Germinal center (tissue), 1 donor: ENCODE results near the gene DRD2.

Experiments
- DNase-seq: peaks from one replicate; pipeline ENCODE4 v3.0.0; 2012; ENCODE audit warnings: mixed read lengths, low spot score

Gene DRD2

DNA sequence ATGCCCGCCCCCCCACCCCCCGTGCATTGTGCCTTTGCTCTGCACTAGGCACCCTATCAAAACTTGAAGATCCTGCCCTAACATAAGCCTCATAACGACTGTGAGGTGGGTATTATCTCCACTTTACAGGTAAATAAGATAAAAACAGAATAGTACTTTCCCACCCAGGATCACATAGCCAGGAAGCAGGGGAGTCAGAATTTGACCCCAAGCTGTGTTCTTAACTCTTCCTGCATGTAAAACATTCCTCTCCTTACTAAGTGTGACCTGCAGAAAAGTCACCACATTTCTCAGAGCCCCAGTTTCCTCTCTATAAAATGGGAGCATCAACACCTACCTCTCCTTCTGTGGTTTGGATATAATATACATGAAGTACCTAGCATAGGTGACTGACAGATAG is 105.8 kb downstream of the DRD2 start:
- DNase-seq: no peak

DNA sequence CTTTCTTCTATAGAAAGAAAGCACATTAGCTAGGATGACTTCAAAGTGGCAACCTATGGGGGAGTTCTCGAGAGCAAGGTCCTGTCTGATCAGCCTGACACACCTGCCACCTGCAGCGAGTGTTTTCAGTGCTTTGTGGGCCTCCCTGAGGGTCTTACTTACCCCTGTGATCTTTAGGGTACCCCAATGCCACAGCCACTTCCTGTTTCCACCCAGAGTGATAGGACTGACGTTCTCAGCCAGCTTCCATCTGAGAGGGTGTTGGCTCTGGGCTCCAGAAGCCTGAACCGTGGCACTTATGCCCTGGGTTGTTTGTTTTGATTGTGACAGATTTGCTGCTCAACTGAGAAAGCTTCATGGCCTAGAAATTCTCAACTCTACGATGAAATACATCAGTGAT is 109.3 kb downstream of the DRD2 start:
- DNase-seq: no peak

DNA sequence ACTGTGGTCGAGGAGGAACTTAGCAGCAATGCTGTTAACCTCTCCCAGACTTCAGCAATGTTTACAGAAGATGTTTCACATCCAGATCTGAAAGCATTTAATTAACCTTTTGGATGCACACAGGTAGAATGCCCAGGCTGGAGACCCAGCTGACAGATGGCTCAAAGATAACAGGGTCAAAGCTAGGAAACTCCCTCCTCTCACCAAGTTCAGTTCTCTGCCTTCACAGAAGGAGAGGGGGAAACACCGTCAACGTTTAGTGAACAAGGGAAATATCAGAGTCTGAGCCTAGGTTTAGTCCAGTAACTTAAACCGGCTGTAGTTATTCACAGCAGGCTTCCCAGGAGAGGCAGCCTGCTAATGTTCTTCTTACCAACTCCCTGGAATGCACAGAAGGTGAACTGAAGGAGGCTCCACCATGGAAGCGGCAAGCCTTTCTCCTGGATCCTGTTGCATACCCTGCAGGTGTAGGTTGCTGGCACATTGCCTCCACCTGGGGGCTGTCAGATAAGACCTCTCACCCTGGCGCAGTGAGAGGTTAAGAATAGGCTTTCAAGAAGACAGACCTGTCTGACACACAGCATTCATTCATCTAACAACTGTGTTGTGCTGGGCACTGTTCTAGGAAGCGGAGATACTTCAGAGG is 111.1 kb downstream of the DRD2 start:
- no peak for DNase-seq

DNA sequence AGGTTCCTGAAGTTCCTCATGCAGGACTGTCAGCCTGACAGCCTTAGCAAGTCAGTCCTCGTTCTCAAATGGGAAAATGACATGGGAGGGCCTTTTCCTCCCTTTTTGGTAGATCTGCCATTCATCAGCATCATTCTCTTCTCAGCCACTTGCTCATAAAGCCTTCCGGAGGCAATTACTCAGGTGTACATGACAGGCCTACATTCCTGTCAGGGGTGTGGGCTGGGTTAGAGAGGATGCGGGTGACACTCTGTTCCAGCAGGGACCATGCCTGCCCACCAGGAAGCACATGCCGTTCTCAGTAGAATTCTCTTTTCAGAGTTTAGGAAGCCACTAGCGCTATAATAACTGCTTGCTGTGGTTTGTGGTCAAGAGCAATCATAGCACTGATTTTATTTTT is 111.8 kb downstream of the DRD2 start:
- DNase-seq: no peak
